Raji (cell line): Measurements from ENCODE around the gene TBX18.

Experiments used
- POLR2A ChIP-seq: IDR thresholded peaks from 2 replicates; pipeline ENCODE4 v1.6.1; 2011; ENCODE audit warnings: low read depth, low read length, control low read depth; ENCODE audit not compliant: insufficient read depth

The TBX18 gene

GRCh38 chr6:84766799-84767525, 2.6 kb upstream of the TBX18 start:
- TF ChIP-seq POLR2A, result no peak

- no peak for TF ChIP-seq POLR2A
These were observed 1.9 kb upstream of the TBX18 start for GRCh38 chr6:84766118-84766798.

GRCh38 chr6:84763886-84764331, 489 bp downstream of the TBX18 start:
- TF ChIP-seq POLR2A, result no peak

GRCh38 chr6:84763003-84763885, 1.2 kb downstream of the TBX18 start:
- TF ChIP-seq POLR2A, result no peak

GRCh38 chr6:84762220-84763002, 2.0 kb downstream of the TBX18 start:
- TF ChIP-seq POLR2A, result no peak

- no peak for TF ChIP-seq POLR2A
These were observed 5.9 kb downstream of the TBX18 start for GRCh38 chr6:84758486-84758885.

- no peak for TF ChIP-seq POLR2A
These were observed 7.5 kb downstream of the TBX18 start for GRCh38 chr6:84756877-84757276.

GRCh38 chr6:84756466-84756865, 7.9 kb downstream of the TBX18 start:
- no peak for TF ChIP-seq POLR2A

- no peak for TF ChIP-seq POLR2A
These were observed 11.2 kb downstream of the TBX18 start for GRCh38 chr6:84753173-84753572.

- TF ChIP-seq POLR2A, result no peak
These were observed 12.1 kb downstream of the TBX18 start for GRCh38 chr6:84752118-84752850.

GRCh38 chr6:84749181-84749580, 15.2 kb downstream of the TBX18 start:
- no peak for TF ChIP-seq POLR2A

GRCh38 chr6:84748376-84748775, 16.0 kb downstream of the TBX18 start:
- no peak for TF ChIP-seq POLR2A

- TF ChIP-seq POLR2A, result no peak
These were observed 20.8 kb downstream of the TBX18 start for GRCh38 chr6:84743616-84744015.

- no peak for TF ChIP-seq POLR2A
These were observed 24.0 kb downstream of the TBX18 start for GRCh38 chr6:84740385-84740784.

- TF ChIP-seq POLR2A, result no peak
These were observed 24.6 kb downstream of the TBX18 start for GRCh38 chr6:84739866-84740208.
